A172 (cell line): ENCODE data around the gene MBD4. TPM values are rescaled to one million over a fixed set of nuclear protein-coding genes. Genes with fewer than 3 reads are reported as not detected.

Source experiments
- DNase-seq: peaks from one replicate; pipeline ENCODE4 v3.0.0-alpha.2; 2015; ENCODE audit warnings: low spot score
- total RNA-seq: library from RNA; depleted of rRNA; stranded (reverse); fragments of >200 nt; shearing (Covaris generic); gene quantifications from 2 replicates; pipeline ENCODE4 v1.2.3, GENCODE V29; 2014

MBD4 gene
- total RNA-seq, 1 experiment from 2014 or later: 63.0 TPM

- no peak for DNase-seq
Observed at GRCh38 chr3:129463094-129463493, 23.3 kb upstream of the MBD4 start.

- no peak for DNase-seq
Observed at GRCh38 chr3:129462361-129462968, 22.7 kb upstream of the MBD4 start.

DNA sequence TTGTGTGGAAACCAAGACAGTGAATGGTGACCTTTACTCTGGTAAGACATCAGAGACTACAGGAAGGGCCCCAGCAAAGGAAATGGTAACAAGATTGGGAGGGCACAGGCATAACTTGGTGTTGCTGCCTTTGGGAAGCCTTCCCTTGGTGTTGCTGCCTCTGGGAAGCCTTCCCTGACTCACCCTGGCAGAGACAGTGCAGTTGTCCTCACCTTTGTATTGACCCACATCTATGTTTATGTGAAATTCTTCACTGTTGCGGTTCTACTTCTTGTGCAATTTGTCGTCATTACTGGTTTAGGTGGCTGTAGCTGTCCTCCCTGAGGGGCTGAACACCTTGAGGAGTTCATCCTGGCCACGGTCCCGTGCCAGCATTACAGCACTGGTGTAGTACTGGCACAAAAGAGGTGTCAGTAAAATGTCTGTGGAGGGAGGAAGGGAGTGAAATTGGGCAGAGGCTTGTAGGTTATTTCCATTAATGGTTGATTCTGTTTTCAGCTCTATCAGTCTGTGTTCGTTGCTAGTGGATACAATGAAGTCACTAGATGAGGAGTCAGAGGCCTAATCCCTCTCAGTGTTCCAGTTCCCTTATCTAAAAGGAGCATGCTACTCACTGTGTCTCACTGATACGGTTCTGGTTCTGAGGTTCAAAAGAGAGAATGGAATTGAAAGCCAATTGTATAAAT is 21.9 kb upstream of the MBD4 start:
- DNase-seq: no peak

GRCh38 chr3:129461022-129461421 is 21.3 kb upstream of the MBD4 start:
- DNase-seq: peak; percentile 61

GRCh38 chr3:129460572-129460971 is 20.8 kb upstream of the MBD4 start:
- DNase-seq: no peak

- no peak for DNase-seq
Observed at GRCh38 chr3:129460155-129460554, 20.4 kb upstream of the MBD4 start.

- DNase-seq: no peak
Observed at GRCh38 chr3:129453732-129454131, 14.0 kb upstream of the MBD4 start.

- DNase-seq: no peak
Observed at GRCh38 chr3:129449279-129450115, 9.7 kb upstream of the MBD4 start.

DNA sequence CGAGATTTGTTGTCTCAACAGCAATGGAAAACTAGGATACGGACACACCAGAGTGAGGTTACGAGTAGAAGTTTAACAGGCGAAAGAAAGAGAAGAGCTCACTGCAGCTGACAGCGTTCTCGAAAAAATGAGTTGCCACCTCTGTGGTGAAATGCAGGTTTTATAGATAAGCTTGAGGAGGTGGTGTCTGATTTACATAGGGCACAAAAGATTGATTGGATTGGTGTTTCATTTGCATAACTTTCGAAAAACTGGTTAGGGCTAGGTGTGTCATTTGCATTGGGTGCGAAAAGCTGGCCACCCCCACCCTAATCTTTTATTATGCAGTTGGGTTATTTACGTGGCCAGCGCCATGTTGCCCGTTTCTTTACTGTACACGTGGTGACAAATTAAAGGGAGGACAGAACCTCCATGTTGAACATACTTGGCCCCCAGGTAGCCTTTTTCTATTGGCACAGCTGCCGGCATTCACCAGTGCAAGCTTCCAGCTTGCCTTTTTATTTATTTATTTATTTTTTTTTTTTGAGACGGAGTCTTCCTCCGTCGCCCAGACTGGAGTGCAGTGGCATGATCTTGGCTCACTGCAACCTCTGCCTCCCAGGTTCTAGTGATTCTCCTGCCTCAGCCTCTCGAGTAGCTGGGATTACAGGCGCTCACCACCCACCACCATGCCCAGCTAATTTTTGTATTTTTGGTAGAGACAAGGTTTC is 8.6 kb upstream of the MBD4 start:
- DNase-seq: no peak

DNA sequence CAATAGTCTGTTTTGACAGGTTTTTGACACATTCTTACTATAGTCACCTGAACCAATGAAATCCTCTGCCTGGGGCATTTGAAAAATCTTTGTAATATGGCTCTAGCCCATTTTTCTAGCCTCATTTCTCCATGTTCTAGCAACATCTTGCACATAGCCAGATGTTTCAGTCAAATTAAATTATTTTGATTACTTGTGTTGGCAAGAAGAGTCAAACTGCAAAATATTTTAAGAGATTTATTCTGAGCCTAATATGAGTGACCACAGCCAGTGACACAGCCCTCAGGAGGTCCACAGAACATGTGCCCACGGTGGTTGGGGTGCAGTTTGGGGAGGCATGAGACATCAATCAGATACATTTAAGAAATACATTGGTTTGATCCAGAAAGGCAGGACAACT is 7.2 kb upstream of the MBD4 start:
- no peak for DNase-seq

DNA sequence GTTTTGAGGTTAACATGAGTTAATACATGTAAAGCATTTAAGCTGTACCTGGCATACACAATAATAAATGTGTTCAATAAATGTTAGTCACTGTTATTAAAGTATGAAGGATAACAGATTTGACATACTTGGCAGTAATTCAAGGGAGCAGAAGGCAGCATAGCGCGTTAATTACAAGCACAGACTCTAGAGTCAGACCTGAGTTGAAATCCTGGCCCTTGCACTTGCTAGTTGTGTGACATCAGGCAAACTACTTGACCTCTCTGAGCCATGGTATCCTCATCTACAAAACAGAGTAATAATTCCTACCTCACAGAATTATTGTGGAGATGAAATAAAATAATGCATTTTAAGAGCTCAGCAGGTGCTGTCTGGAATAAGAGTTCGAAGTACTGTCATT is 5.7 kb upstream of the MBD4 start:
- DNase-seq: no peak

DNA sequence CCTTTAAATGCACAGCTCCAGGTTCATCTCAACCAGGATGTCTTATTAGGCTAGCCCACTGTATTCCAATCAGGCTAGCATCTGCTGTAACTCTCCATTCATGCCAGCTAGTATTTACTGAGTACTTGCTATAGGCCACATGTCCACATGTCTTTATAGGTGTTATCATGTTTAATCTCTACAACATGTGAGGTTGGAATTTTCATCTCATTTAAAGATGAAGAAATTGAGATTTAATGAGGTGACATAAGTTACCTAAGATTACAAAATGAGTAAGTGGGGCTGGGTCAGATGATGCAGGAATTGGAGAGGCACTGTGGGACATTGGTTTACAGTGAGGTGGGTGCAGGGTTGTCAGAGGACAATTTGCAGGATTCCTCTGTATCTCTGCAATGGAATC is 3.2 kb upstream of the MBD4 start:
- DNase-seq: no peak

GRCh38 chr3:129442486-129442885 is 2.7 kb upstream of the MBD4 start:
- DNase-seq: no peak

DNA sequence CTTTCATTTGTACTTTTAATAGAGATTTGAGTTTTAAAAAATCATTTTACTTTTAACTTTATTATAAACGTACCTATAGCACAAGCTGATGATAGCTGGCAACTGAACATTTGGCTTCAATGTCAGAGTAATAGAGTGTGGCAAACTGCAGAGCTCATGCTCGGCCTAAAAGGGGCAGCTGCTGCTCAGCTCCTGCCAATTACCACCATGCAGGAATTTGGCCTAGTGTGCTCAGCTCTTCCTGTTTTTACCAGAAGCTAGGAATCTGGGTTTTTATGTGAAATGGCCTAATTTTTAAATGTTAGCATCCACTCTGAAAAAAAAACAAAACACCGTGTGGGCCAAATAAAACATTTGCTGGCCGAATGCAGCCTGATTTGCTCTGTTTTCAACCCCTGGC is 2.0 kb upstream of the MBD4 start:
- peak; percentile 55 for DNase-seq

DNA sequence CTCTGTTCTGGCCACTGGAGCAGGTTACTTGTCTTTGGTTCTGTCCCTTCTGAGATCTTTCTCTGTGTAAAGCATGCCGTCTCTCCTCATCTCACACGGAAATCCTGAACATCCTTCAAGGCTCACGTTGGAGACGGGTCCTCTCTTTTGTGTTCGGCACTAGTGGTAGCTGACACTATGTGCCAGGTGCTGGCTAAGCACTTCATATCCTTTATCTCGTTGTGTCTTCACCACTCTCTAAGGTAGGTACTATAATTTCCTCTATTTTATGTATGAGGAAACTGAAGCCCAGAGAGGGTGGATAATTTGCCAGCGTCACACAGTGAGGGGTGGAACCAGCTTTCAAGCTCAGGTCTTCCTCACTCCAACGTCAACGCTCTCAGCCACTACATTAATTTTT is 1.5 kb upstream of the MBD4 start:
- no peak for DNase-seq

DNA sequence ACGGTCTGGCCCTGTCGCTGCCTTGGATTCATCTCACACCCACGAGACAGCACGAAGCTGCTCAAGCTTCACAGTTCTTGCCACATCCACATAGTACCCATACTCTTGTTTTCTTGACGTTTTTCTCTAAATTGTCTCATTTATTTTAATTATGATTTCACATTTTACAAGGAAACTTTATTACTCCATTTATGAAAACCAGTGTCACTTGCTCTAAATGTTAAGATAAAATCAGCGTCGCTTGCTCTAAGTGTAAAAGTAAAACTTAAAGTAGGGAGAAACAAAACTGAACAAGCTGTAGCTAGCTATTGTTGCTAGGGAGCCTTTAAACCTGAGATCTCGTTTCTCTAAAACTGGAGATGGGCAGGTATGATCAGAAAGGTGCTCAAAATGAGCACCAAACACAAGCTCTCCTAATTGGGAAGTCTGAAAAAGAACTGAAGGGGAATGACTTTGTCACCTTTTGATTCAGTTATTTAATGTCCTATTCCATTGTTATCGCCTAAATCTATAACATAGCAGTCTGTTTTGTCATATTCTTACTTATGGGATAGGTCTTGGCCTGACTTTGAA is 956 bp upstream of the MBD4 start:
- no peak for DNase-seq

- no peak for DNase-seq
Observed at GRCh38 chr3:129439226-129439816, 427 bp downstream of the MBD4 start.

DNA sequence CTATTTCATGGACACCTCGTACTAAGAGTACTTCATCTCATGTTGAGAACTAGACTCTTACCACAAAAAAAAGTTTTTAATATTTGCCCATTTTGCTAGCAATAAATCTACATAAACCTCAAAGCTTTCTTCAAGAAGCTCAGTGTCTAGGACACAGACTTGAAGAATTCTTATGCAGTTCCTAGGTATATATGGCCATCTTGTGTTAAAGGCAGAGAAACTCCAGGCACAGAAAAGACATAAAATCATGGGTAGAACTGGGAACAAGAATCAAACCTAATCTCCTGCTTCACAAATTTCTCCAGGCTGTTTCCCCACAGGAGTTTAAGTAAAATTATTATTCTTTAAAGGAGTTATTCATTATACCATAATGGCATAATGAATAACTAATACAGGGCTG is 4.4 kb downstream of the MBD4 start:
- DNase-seq: no peak

GRCh38 chr3:129434140-129434539 is 5.6 kb downstream of the MBD4 start:
- no peak for DNase-seq

DNA sequence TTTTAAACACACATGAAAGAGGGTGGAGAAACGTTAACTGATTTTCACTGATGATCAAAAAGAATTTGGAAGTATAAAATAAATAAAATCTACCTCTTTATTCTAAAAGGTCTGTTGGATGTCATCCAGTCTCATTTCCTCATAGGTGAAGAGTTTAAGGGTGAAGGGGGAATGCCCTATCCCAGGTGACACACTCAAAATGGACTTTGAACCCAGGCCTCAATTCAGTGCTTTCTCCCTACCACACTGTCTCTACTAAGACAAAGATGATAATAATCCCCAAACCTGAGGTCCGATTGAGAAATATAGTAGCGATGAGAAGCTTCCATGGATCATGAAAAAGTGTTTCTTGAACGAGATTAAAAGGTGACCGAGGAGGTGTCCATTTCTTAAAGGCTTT is 6.2 kb downstream of the MBD4 start:
- no peak for DNase-seq

DNA sequence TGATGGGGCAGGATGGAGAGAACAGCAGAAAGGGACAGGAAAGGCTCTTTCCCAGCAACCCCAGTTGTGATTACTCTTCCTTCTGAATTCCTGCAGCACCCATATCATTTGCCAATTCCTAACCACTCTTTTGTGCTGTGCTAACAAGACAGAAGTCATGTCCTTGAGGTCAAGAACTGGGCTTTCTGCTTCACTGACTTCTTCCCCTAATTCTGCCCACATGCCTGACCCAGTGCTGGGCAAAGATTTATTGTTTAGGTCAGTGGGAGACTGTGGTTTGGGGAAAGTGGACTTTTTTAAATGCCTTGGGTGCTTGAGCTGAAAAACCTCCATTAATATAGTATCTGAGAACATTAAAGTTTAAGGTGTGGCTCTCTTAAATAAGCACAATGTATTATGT is 7.1 kb downstream of the MBD4 start:
- DNase-seq: no peak

DNA sequence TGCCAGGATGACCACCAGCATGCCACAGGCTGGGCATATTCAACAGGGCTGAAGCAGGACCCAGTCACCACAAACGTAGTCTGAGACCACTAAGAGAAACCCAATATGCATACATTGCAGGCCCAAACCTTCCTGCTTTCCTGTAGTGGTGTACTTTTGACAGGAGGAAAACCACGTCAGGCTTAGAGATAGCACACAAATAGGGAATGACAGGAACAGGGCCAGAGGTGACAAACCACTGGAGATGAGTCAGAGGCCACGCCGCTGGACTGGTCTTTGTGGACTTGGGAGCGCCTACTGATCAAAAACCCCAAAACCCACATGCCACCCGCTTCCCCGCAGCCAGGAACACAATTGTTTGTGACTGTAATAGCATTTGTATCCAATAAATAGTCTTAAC is 7.7 kb downstream of the MBD4 start:
- no peak for DNase-seq
